K562 (cell line): Measurements from ENCODE around the gene HMG20B.

Experiments used
- CEBPZ ChIP-seq: fragments of 150-350 bp; IDR thresholded peaks from 2 replicates; pipeline ENCODE4 v1.6.1; 2014; ENCODE audit warnings: low read depth, mild to moderate bottlenecking, low read length, borderline replicate concordance
- CTCF ChIP-seq, 3 experiments: IDR thresholded peaks in 2 of 3; conservative IDR thresholded peaks in 1 of 3; 2 replicates each; pipeline ENCODE4 v1.5.1; 2011 to 2012; ENCODE audit warnings: low read length in 3 of 3, mild to moderate bottlenecking in 3 of 3, control low read depth in 2 of 3, improper control_type of control experiment in 1 of 3, inconsistent platforms in 1 of 3, low read depth in 1 of 3, mixed read lengths in 1 of 3, moderate library complexity in 1 of 3; ENCODE audit not compliant: insufficient read depth in 2 of 3
- EGR1 ChIP-seq: fragments of 450-650 bp; conservative IDR thresholded peaks from 2 replicates; pipeline ENCODE4 v1.6.1; 2017; ENCODE audit warnings: mild to moderate bottlenecking
- HMG20A ChIP-seq: fragments of 450-650 bp; formaldehyde crosslinking; conservative IDR thresholded peaks from 2 replicates; pipeline ENCODE4 v1.4.0; 2020; ENCODE audit warnings: mild to moderate bottlenecking, mixed read lengths
- JUN ChIP-seq, 2 experiments: sonication (generic) in 1 of 2; formaldehyde crosslinking in 1 of 2; IDR thresholded peaks; 2 replicates each; pipeline versions ENCODE4 v1.6.1 to v1.8.0; 2012 to 2022; ENCODE audit warnings: borderline replicate concordance in 2 of 2, mild to moderate bottlenecking in 2 of 2, improper control_type of control experiment in 1 of 2, low read depth in 1 of 2, low read length in 1 of 2, missing genetic modification reagents in 1 of 2
- MYC ChIP-seq, 2 experiments: fragments of 250-450 bp in 1 of 2; sonication (Bioruptor Pico) in 1 of 2; IDR thresholded peaks; 2 replicates each; pipeline versions ENCODE4 v1.5.1 to v1.6.1; 2012 to 2021; ENCODE audit warnings: low read depth in 2 of 2, borderline replicate concordance in 1 of 2, improper control_type of control experiment in 1 of 2, low read length in 1 of 2, mild to moderate bottlenecking in 1 of 2, moderate library complexity in 1 of 2
- POLR2A ChIP-seq: fragments of 450-650 bp; conservative IDR thresholded peaks from 2 replicates; pipeline ENCODE4 v1.6.1; 2016
- RFX5 ChIP-seq: IDR thresholded peaks from 2 replicates; pipeline ENCODE4 v1.6.1; 2011; ENCODE audit warnings: low read depth, mild to moderate bottlenecking, improper control_type of control experiment, low read length
- SIN3A ChIP-seq, 2 experiments: fragments of 150-350 bp in 1 of 2; IDR thresholded peaks; 2 replicates each; pipeline ENCODE4 v1.6.1; 2011 to 2016; ENCODE audit warnings: borderline replicate concordance in 2 of 2, low read depth in 2 of 2, low read length in 2 of 2, mild to moderate bottlenecking in 2 of 2, moderate library complexity in 2 of 2; ENCODE audit not compliant: control insufficient read depth in 1 of 2
- TEAD2 ChIP-seq: fragments of 450-650 bp; IDR thresholded peaks from 2 replicates; pipeline ENCODE4 v1.6.1; 2016; ENCODE audit warnings: missing genetic modification characterization, control low read depth, missing compliant biosample characterization
- ZNF263 ChIP-seq: sonication (generic); formaldehyde crosslinking; IDR thresholded peaks from 2 replicates; pipeline ENCODE4 v1.8.0; 2022; ENCODE audit warnings: mild to moderate bottlenecking, missing genetic modification reagents, borderline replicate concordance

GRCh38 chr19:3605361-3605760, 32.6 kb downstream of the HMG20B start:
- TF ChIP-seq HMG20A: no peak
- TF ChIP-seq JUN (IDR thresholded peaks at IDR 0.05; ENCODE audit: borderline replicate concordance, low read depth, low read length): no peak
- no peak; the same call in 1 of the 2 replicates for TF ChIP-seq JUN (CRISPR knock-in tag; IDR thresholded peaks at IDR 0.05; ENCODE audit: borderline replicate concordance)
- TF ChIP-seq CEBPZ: no peak
- no peak for TF ChIP-seq CTCF (IDR thresholded peaks at IDR 0.05 in 2 of 3, conservative IDR thresholded peaks at IDR 0.05 in 1 of 3; ENCODE audit: insufficient read depth in 2 of 3, low read depth in 1 of 3, low read length in 3 of 3)
- no peak for TF ChIP-seq TEAD2 (tag)
- TF ChIP-seq MYC (IDR thresholded peaks at IDR 0.05; ENCODE audit: low read depth, low read length): no peak
- no peak for TF ChIP-seq MYC (CRISPR knock-in tag; IDR thresholded peaks at IDR 0.05; ENCODE audit: borderline replicate concordance, low read depth)
- TF ChIP-seq SIN3A (IDR thresholded peaks at IDR 0.05; ENCODE audit: borderline replicate concordance in 2 of 2, control insufficient read depth in 1 of 2, low read depth in 2 of 2, low read length in 2 of 2): no peak
- no peak for TF ChIP-seq ZNF263 (CRISPR knock-in tag)
- no peak for TF ChIP-seq POLR2A
- no peak for TF ChIP-seq EGR1
- no peak for TF ChIP-seq RFX5
